ENCODE results near the gene SYCE1.
"Not testable (repeated sequence)": the region's sequence is repeated elsewhere in the genome, so short reads cannot be mapped to it uniquely, and the experiment has no call there.

Gene SYCE1

DNA sequence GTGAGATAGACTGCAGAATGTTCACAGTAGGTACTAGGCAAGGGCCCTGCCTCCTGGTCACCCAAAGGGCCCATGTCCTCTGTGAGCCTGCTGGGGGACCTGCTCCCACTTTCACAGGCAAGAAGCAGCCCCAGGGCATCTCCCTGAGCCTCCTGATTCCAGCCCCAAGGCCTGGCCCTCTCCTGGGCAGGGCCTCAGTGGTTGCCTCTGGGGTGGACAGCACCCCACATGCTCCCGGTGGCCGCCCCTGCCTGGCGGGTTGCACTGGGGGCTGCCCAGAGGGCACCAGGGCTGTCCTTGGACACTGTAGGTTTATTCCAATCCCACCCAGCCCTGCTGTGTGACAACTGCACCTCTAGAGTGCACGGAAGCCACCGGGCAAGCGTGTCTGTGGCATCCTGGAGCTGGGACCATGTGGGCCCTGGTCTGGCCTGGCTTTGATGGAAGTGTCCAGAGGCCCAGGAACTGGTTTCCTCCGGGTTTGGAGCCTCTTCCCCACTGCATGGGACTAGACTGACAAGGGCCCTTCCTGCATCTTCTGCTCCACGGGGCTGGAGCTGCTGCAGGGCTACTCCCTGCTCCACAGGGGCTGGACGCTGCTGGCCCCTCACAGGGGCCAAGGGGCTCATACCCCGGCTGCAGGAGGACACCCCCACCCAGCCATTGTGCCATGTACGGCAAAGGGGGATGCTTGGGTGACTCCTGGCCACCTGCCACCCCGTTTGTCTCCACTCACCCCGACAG is 25.0 kb upstream of the SYCE1 start:
- no peaks in the 10 kb centered on the region for H3K4me1 ChIP-seq (ENCODE audit: control insufficient read depth, insufficient read depth, low read length)
- no peak overlapping the region for H3K9ac ChIP-seq (ENCODE audit: low read length)
- H3K9me3 ChIP-seq (ENCODE audit: control insufficient read depth, low read length), result no peaks in the 10 kb centered on the region
- DNase-seq (ENCODE audit: low read depth), result no peak
- no peaks in the 10 kb centered on the region for H3K36me3 ChIP-seq (ENCODE audit: control insufficient read depth, insufficient read depth, low read length, severe bottlenecking)
- H3K27me3 ChIP-seq (replicated peaks; ENCODE audit: control insufficient read depth, insufficient read depth, low read length), result peaks cover 30% of the 10 kb centered on the region
- H3K4me3 ChIP-seq (ENCODE audit: low read length), result no peak overlapping the region

DNA sequence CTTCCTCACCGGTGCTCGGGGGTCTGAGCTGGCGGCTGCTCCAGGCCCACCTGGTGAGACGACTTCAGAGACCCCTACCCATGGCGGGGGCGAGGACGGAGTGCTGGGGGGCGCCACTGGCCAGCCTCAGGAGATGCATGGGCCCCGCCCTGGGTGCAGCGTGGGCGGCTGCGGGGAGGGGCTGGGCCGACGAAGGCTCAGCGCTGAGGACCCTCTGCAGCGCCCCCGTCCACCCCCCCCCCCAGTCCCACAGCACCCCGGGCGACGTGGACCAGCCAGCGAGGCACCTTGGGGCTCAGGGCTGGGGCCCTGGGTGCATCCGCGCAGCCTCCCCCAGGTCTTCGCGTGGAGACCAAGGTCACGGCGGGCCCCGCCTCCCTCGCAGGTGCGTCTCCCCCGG is 11.7 kb upstream of the SYCE1 start:
- H3K4me1 ChIP-seq (ENCODE audit: control insufficient read depth, insufficient read depth, low read length); H3K4me3 ChIP-seq (ENCODE audit: low read length); H3K36me3 ChIP-seq (ENCODE audit: control insufficient read depth, insufficient read depth, low read length, severe bottlenecking); H3K9ac ChIP-seq (ENCODE audit: low read length); DNase-seq (ENCODE audit: low read depth); H3K27me3 ChIP-seq (replicated peaks; ENCODE audit: control insufficient read depth, insufficient read depth, low read length): not testable (repeated sequence)
- peaks cover 17% of the 10 kb centered on the region for H3K9me3 ChIP-seq (ENCODE audit: control insufficient read depth, low read length)

DNA sequence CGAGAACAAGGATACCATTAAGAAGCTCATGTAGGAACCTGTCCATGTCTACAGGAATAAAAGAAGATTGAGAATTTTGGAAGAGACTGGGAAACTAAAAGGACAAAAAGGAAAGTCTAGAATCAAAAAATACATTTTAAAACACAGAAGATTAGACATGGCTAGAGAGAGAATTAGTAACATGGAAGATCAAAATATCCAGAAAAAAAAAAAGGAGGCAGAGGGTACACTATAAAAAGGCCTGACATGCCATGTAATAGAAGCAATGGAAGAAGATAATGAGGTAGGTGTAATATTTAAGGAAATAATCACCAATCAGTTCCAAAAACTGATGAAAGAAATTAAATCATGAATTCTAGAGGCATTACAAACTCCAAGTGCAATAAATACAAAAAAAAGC is 8.1 kb upstream of the SYCE1 start:
- H3K4me1 ChIP-seq (ENCODE audit: control insufficient read depth, insufficient read depth, low read length); H3K36me3 ChIP-seq (ENCODE audit: control insufficient read depth, insufficient read depth, low read length, severe bottlenecking); H3K27me3 ChIP-seq (replicated peaks; ENCODE audit: control insufficient read depth, insufficient read depth, low read length); DNase-seq (ENCODE audit: low read depth); H3K9ac ChIP-seq (ENCODE audit: low read length); H3K4me3 ChIP-seq (ENCODE audit: low read length): not testable (repeated sequence)
- peaks cover 17% of the 10 kb centered on the region for H3K9me3 ChIP-seq (ENCODE audit: control insufficient read depth, low read length)

DNA sequence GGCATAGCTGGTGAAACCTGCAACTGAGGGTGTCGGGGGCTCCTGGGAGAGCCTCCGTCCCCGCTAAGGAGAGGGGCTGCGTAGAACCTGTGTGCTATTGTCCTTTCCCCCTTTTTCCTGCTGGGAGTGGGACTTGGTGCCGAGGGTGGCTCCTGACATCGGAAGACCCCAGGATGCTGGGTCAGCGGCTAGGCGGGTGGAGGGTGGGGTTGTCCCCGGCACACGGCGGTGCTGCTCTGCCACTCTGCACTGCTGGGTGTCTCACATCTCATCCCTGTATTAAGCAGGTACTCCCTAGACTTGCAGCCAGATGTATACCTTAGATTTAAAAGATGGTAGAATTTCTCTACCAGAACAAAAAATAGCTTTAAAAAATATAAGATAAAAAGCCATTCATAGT is 6.7 kb upstream of the SYCE1 start:
- not testable (repeated sequence) for H3K9ac ChIP-seq (ENCODE audit: low read length); H3K4me3 ChIP-seq (ENCODE audit: low read length); H3K36me3 ChIP-seq (ENCODE audit: control insufficient read depth, insufficient read depth, low read length, severe bottlenecking); DNase-seq (ENCODE audit: low read depth); H3K27me3 ChIP-seq (replicated peaks; ENCODE audit: control insufficient read depth, insufficient read depth, low read length); H3K4me1 ChIP-seq (ENCODE audit: control insufficient read depth, insufficient read depth, low read length)
- peaks cover 17% of the 10 kb centered on the region for H3K9me3 ChIP-seq (ENCODE audit: control insufficient read depth, low read length)

DNA sequence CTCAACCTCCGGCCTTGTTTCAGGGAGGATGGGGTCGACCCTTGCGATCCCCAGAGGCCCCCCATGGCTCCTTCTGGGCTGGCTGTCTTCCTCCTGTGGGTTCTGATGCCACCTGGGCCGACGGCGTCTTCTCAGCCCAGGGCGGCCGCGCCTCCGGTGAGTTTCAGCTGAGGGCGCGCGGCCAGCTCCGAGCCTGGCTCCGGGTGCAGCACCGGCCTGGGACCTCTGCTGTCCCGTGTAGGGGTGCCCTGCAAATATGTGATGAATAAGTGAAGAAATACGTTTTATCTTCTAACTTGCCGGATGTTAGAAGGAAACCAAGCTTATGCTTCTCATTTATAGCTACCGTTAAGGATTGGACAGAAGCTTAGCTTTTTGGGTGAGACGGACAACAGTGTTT is 4.4 kb upstream of the SYCE1 start:
- H3K4me1 ChIP-seq (ENCODE audit: control insufficient read depth, insufficient read depth, low read length); H3K9ac ChIP-seq (ENCODE audit: low read length); H3K36me3 ChIP-seq (ENCODE audit: control insufficient read depth, insufficient read depth, low read length, severe bottlenecking); H3K27me3 ChIP-seq (replicated peaks; ENCODE audit: control insufficient read depth, insufficient read depth, low read length); H3K4me3 ChIP-seq (ENCODE audit: low read length); DNase-seq (ENCODE audit: low read depth): not testable (repeated sequence)
- H3K9me3 ChIP-seq (ENCODE audit: control insufficient read depth, low read length), result peaks cover 17% of the 10 kb centered on the region

DNA sequence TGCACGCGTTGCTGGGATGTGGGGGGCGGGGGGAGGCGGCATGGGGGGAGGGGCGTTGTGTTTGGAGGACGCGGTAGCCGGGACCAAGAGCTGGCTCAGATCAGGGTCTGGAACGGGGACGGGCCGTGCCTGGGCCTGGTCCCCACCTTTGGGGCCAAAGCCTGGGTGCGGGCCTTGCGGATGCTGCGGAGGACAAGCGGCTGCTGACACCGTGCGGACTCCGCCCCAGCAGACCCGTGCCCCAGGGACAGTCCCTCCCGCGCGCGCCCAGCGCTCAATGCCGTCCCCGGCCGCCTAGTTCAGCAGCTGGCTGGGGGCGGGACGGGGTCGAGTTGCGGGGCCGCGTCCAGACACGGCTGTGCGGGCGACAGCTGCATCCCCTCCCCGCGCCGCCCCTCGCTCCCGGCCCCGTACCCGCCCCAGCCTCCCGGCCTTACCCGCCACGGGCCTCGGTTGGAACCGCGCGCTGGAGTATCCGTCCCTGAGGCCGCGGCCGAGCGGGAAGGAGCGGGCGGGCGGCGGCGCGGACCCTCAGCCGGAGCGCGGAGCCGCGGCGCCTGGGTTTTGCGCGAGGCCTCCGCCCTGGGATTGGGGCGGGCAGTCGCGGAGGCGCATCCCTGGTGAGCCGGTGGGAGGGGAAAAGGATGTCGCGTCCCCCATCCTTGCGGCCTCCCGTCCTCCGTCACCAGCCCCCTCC is 3.6 kb upstream of the SYCE1 start:
- DNase-seq (ENCODE audit: low read depth); H3K4me3 ChIP-seq (ENCODE audit: low read length); H3K27me3 ChIP-seq (replicated peaks; ENCODE audit: control insufficient read depth, insufficient read depth, low read length); H3K9ac ChIP-seq (ENCODE audit: low read length); H3K36me3 ChIP-seq (ENCODE audit: control insufficient read depth, insufficient read depth, low read length, severe bottlenecking); H3K4me1 ChIP-seq (ENCODE audit: control insufficient read depth, insufficient read depth, low read length): not testable (repeated sequence)
- H3K9me3 ChIP-seq (ENCODE audit: control insufficient read depth, low read length), result peaks cover 14% of the 10 kb centered on the region

DNA sequence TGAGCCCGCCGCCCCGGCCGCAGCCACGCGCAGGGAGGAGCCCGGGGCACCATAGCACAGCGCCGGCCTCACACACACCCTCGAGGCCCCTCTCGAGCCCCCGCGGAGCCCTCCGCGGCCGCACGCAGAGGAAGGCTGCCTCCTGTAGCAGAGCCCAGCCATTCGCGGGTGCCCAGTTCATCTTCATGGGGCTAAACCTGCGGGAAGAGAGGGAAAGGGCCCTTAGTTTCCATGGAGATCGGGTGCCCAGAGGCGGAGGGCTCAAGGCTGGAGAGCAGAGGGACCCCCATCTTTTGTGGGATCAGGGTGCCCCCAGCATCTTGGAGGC is 2.9 kb upstream of the SYCE1 start:
- no peaks in the 10 kb centered on the region for H3K4me1 ChIP-seq (ENCODE audit: control insufficient read depth, insufficient read depth, low read length)
- peaks cover 7% of the 10 kb centered on the region for H3K9me3 ChIP-seq (ENCODE audit: control insufficient read depth, low read length)
- H3K4me3 ChIP-seq (ENCODE audit: low read length), result no peak overlapping the region
- H3K27me3 ChIP-seq (replicated peaks; ENCODE audit: control insufficient read depth, insufficient read depth, low read length), result peaks cover 4% of the 10 kb centered on the region
- no peak overlapping the region for H3K9ac ChIP-seq (ENCODE audit: low read length)
- no peak for DNase-seq (ENCODE audit: low read depth)
- H3K36me3 ChIP-seq (ENCODE audit: control insufficient read depth, insufficient read depth, low read length, severe bottlenecking), result no peaks in the 10 kb centered on the region

DNA sequence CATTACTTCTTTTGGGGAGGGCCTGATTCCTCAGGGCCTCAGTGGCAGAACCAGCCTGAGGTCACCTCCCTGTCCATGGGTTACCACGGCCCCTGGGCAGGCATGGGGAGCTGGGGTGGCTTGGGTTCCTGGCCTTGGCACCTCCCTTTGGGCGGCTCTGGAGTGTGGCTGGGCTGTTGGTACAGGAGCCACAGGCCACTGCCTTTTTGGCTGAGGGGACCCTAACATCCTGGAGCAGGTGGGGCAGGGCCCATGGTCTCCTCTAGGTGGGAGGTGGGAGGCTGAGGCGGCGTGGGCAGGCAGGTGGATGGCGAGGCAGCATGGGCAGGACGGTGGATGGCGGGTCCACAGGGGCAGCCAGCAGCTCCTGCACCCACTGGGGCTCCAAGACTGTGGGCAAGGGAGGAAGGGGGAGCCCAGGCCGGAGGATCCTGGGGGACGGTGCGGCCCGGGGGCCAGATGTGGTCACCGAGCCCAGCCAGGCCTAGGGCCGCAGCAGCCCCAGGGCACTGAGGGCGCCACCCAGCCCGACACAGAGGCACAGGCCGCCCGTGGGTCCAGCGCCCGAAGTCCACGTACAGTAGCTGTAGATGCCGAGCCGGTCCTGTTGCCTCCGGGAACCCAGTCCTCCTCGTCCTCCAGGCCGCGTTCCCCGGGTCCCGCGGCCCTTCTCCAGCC is 2.4 kb upstream of the SYCE1 start:
- H3K27me3 ChIP-seq (replicated peaks; ENCODE audit: control insufficient read depth, insufficient read depth, low read length), result peaks cover 4% of the 10 kb centered on the region
- DNase-seq (ENCODE audit: low read depth), result no peak
- H3K9ac ChIP-seq (ENCODE audit: low read length), result no peak overlapping the region
- no peaks in the 10 kb centered on the region for H3K36me3 ChIP-seq (ENCODE audit: control insufficient read depth, insufficient read depth, low read length, severe bottlenecking)
- peaks cover 2% of the 10 kb centered on the region for H3K9me3 ChIP-seq (ENCODE audit: control insufficient read depth, low read length)
- H3K4me1 ChIP-seq (ENCODE audit: control insufficient read depth, insufficient read depth, low read length), result no peaks in the 10 kb centered on the region
- H3K4me3 ChIP-seq (ENCODE audit: low read length), result no peak overlapping the region

DNA sequence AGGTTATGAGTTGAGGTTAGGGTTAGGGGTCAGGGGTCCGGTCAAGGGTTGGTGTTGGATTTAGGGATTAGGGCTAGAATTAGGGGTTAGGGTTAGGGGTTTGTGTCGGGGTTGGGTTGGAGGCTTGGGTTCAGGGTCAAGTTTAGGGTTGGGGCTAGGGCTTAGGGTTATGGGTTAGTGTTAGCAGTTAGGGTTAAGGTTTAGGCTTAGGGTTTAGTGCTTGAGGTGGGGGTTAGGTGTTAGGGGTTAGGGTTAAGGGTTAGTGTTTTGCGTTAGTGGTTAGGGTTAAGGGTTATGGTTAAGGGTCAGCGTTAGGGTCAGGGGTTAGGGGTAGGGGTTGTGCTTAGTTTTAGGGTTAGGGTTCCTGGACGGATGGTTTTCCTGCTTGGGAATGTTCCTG is 1.7 kb upstream of the SYCE1 start:
- no peaks in the 10 kb centered on the region for H3K4me1 ChIP-seq (ENCODE audit: control insufficient read depth, insufficient read depth, low read length)
- H3K4me3 ChIP-seq (ENCODE audit: low read length), result no peak overlapping the region
- no peak for DNase-seq (ENCODE audit: low read depth)
- no peak overlapping the region for H3K9ac ChIP-seq (ENCODE audit: low read length)
- no peaks in the 10 kb centered on the region for H3K36me3 ChIP-seq (ENCODE audit: control insufficient read depth, insufficient read depth, low read length, severe bottlenecking)
- H3K9me3 ChIP-seq (ENCODE audit: control insufficient read depth, low read length), result no peaks in the 10 kb centered on the region
- peaks cover 4% of the 10 kb centered on the region for H3K27me3 ChIP-seq (replicated peaks; ENCODE audit: control insufficient read depth, insufficient read depth, low read length)

DNA sequence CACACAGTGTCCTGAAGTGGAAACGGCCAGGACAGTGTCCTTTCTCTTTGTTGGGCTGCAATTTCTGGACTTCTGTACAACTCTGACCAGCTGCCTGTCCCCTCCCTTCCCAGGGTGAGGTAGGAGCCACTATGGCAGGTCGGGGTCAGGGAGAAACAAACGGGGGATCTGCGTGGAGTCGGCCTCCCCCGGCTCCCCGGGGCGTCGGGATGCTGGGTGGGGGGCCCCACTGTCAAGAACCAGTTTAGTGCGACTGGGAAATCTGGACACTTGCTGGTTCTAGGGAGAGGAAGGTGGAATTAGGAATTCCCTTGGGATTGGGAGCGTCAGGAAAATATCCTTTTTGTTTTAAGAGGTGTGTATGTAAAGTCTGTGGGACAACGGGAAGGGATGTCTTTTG is 567 bp downstream of the SYCE1 start:
- Histone ChIP-seq H3K36me3 (ENCODE audit: control insufficient read depth, insufficient read depth, low read length, severe bottlenecking) (no peaks in the 10 kb centered on the region), H3K9me3 (ENCODE audit: control insufficient read depth, low read length) (no peaks in the 10 kb centered on the region), H3K4me1 (ENCODE audit: control insufficient read depth, insufficient read depth, low read length) (no peaks in the 10 kb centered on the region), H3K9ac (ENCODE audit: low read length) (no peak overlapping the region), H3K27me3 (replicated peaks; ENCODE audit: control insufficient read depth, insufficient read depth, low read length) (peaks cover 8% of the 10 kb centered on the region), H3K4me3 (ENCODE audit: low read length) (no peak overlapping the region)
- no peak for DNase-seq (ENCODE audit: low read depth)

DNA sequence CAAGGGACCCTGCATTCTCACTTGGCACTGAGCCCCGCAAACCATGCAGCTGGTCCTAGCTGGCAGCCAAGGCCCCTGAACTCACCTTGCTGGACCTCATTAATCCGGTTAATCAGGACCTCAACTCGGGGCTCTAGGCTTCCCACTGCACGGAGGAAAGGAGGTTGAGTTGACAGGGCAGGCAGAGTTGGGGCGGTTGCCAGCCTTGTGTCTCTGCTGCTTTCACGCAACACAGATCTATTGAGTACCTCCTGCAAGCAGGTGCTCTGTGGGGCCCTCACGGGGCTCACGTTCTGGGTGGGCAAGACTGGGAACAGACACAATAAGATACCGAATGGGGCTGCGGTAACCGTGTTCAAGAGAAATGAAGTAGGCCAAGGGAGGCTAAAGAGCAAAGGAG is 6.2 kb downstream of the SYCE1 start:
- Histone ChIP-seq H3K27me3 (replicated peaks; ENCODE audit: control insufficient read depth, insufficient read depth, low read length) (peaks cover 28% of the 10 kb centered on the region), H3K4me3 (ENCODE audit: low read length) (no peak overlapping the region), H3K9me3 (ENCODE audit: control insufficient read depth, low read length) (no peaks in the 10 kb centered on the region), H3K4me1 (ENCODE audit: control insufficient read depth, insufficient read depth, low read length) (no peaks in the 10 kb centered on the region), H3K36me3 (ENCODE audit: control insufficient read depth, insufficient read depth, low read length, severe bottlenecking) (no peaks in the 10 kb centered on the region), H3K9ac (ENCODE audit: low read length) (no peak overlapping the region)
- no peak for DNase-seq (ENCODE audit: low read depth)
